Uterus (tissue), 4 donors: ENCODE results near the gene LFNG. TPM values are rescaled to one million over a fixed set of nuclear protein-coding genes. Genes with fewer than 3 reads are reported as not detected.

Source experiments
- DNase-seq, 2 donors: peaks; one replicate each; pipeline ENCODE4 v3.0.0-alpha.2; 2019 to 2020
- H3K27ac ChIP-seq, 2 donors: fragments of 200-600 bp; sonication (generic); 1 replicate in 1 of 2; 2 replicates in 1 of 2; pipeline ENCODE4 v1.5.1; 2016 to 2018
- H3K27me3 ChIP-seq, 2 donors: fragments of 200-600 bp; sonication (generic); one replicate each; pipeline ENCODE4 v1.5.1; 2018 to 2019; ENCODE audit warnings: control low read depth in 1 of 2
- H3K36me3 ChIP-seq, 2 donors: fragments of 200-600 bp; sonication (generic); one replicate each; pipeline ENCODE4 v1.5.1; 2019; ENCODE audit warnings: control low read depth in 1 of 2
- H3K4me1 ChIP-seq, 2 donors: fragments of 200-600 bp; sonication (generic); one replicate each; pipeline ENCODE4 v1.5.1; 2018 to 2019; ENCODE audit warnings: control low read depth in 1 of 2
- H3K4me3 ChIP-seq, 2 donors: fragments of 200-600 bp; sonication (generic); 1 replicate in 1 of 2; 2 replicates in 1 of 2; pipeline ENCODE4 v1.5.1; 2018 to 2019; ENCODE audit warnings: mild to moderate bottlenecking in 1 of 2
- H3K9me3 ChIP-seq, 2 donors: fragments of 200-600 bp; sonication (generic); one replicate each; pipeline ENCODE4 v1.5.1; 2019; ENCODE audit warnings: control low read depth in 1 of 2
- CTCF ChIP-seq, 4 experiments: fragments of 200-600 bp in 2 of 4; fragments of 450-650 bp in 2 of 4; sonication (generic) in 2 of 4; IDR thresholded peaks; one replicate each; pipeline ENCODE4 v1.5.1; 2016 to 2019; ENCODE audit warnings: antibody characterized with exemption in 4 of 4, mild to moderate bottlenecking in 2 of 4, moderate library complexity in 1 of 4
- POLR2A ChIP-seq, 2 donors: fragments of 450-650 bp; IDR thresholded peaks; one replicate each; pipeline ENCODE4 v1.6.1; 2016; ENCODE audit warnings: antibody characterized with exemption in 2 of 2, mild to moderate bottlenecking in 1 of 2, moderate library complexity in 1 of 2
- intact Hi-C: fragments of 100-400 bp; cut with DNase I; formaldehyde crosslinking; loops from one replicate; pipeline ENCODE4 v1.15.1; 2023; ENCODE audit warnings: low total_unique reads
- total RNA-seq, 4 donors: library from RNA; depleted of rRNA in 3 of 4; stranded (reverse); fragments of >200 nt in 3 of 4; gene quantifications; one replicate each; pipeline versions ENCODE4 v1.1.0 to v1.2.4, GENCODE V29; 2014 to 2023
- donor health status: DM: yes; HTN: yes; CAD: no.

Gene LFNG
- total RNA-seq, 4 donors from 2014 or later, result 2.3 to 30.5 (median 26.5) TPM; not detected in 1

GRCh38 chr7:2521952-2522591, 2.5 kb downstream of the LFNG start:
- intact Hi-C loops, result no loop called here
- Histone ChIP-seq H3K4me3 (peak overlapping the region in 1 of 2 donors; percentile 32), H3K27ac (peak overlapping the region; percentile 67), H3K4me1 (peaks cover 0 to 19% of the 10 kb centered on the region in 2 donors), H3K9me3 (no peaks in the 10 kb centered on the region), H3K27me3 (peaks cover 0 to 10% of the 10 kb centered on the region in 2 donors), H3K36me3 (no peaks in the 10 kb centered on the region)
- no peak for TF ChIP-seq POLR2A (IDR thresholded peaks at IDR 0.05)
- no peak for TF ChIP-seq CTCF (IDR thresholded peaks at IDR 0.05)
- no peak for DNase-seq

- peaks cover 0 to 19% of the 10 kb centered on the region in 2 donors for H3K4me1 ChIP-seq
- peak overlapping the region; percentile 67 for H3K27ac ChIP-seq
- TF ChIP-seq POLR2A (IDR thresholded peaks at IDR 0.05), result no peak
- no peak for TF ChIP-seq CTCF (IDR thresholded peaks at IDR 0.05)
- no peaks in the 10 kb centered on the region for H3K36me3 ChIP-seq
- DNase-seq, result no peak
- peak overlapping the region in 1 of 2 donors; percentile 5 for H3K4me3 ChIP-seq
- intact Hi-C loops, result no loop called here
- no peaks in the 10 kb centered on the region for H3K9me3 ChIP-seq
- H3K27me3 ChIP-seq, result peaks cover 0 to 10% of the 10 kb centered on the region in 2 donors
Observed at GRCh38 chr7:2522780-2523433, 3.3 kb downstream of the LFNG start.

DNA sequence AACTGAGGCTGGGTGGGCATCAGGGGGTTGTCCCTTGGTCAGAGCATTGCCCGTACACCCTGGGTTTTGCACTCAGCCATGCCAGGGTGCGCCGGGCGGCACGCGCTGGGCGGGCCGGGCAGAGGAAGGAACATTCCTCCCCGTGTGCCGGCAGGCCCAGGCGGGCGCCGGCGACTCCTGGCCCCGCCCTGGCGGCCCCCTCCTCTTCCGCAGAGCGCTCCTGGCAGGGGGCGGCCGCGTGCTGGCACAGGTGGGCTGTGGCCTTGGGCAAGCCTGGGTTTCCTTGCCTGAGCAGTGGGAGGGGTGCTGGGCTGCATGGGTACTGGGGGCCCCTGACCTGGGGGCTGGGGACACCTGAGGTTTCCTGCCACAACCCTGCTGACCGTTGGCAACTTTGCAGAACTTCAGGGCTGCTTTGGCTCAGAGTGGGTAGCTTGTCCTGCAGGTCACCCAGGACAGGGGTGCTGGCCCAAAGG, 3.9 kb downstream of the LFNG start:
- Histone ChIP-seq H3K4me1 (peaks cover 0 to 22% of the 10 kb centered on the region in 2 donors), H3K36me3 (no peaks in the 10 kb centered on the region), H3K9me3 (no peaks in the 10 kb centered on the region), H3K27ac (peak overlapping the region; percentile 67), H3K27me3 (peaks cover 0 to 10% of the 10 kb centered on the region in 2 donors), H3K4me3 (peak overlapping the region in 1 of 2 donors; percentile 5)
- intact Hi-C loops, result no loop called here
- no peak for TF ChIP-seq CTCF (IDR thresholded peaks at IDR 0.05)
- DNase-seq, result no peak

DNA sequence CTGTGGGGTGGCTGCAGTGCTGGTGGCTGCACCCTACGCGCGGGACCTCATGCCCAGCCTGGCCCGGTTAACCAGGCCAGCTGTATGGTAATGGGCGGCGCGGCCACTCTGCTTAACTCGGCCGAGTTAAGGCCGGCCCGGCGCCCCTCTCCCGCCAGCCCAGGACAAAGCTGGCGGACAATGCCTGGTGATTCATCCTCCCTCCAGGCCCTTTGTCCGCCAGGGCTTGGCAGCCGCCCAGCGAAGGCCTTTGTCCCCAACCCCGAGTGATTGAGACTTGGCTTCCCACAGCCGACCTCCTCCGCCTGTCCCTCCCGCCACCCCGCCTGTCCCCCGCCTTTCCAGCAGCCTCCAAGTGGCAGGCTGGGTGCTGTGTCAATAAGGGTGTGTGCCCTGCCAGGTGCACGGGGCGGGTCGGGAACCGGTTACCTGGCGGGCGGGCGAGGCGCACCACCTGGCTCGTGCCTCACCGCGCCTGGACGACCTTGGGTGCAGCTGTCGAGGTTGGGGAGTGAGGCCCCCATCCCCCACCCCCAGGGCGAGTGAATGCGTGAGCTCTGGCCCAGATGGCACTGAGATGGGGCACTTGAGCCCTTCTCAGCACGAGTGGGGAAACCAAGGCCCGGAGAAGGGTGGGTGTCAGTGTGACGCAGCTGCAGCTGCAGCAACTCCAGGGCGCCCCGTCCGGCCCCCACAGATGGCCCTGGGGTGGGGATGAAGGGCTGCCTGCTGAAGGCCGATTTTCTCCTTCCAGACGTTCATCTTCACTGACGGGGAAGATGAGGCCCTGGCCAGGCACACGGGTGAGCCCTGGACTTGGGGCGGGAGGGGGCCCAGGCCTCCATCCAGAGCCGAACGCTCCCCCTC, 4.6 kb downstream of the LFNG start:
- H3K4me3 ChIP-seq, result no peak overlapping the region

More for the DNA sequence above, 4.6 kb downstream of the LFNG start:
- no peaks in the 10 kb centered on the region for H3K9me3 ChIP-seq
- peaks cover 0 to 21% of the 10 kb centered on the region in 2 donors for H3K4me1 ChIP-seq
- no peaks in the 10 kb centered on the region for H3K36me3 ChIP-seq
- peak; percentile 62 to 67 for DNase-seq
- H3K27ac ChIP-seq, result peak overlapping the region; percentile 67
- no peak for TF ChIP-seq POLR2A (IDR thresholded peaks at IDR 0.05)
- TF ChIP-seq CTCF (IDR thresholded peaks at IDR 0.05), result no peak
- H3K27me3 ChIP-seq, result peaks cover 0 to 10% of the 10 kb centered on the region in 2 donors
- intact Hi-C loops, result no loop called here
